Subcutaneous abdominal adipose tissue (tissue), 5 donors: ENCODE measurements around the gene RSRC2.
"Not testable (repeated sequence)": the region's sequence is repeated elsewhere in the genome, so short reads cannot be mapped to it uniquely, and the experiment has no call there.

Experiments used
- H3K27ac ChIP-seq: one replicate; pipeline ENCODE4 v1.7.0; 2013; ENCODE audit warnings: low read depth, mild to moderate bottlenecking, inconsistent platforms, low read length, moderate library complexity
- H3K27me3 ChIP-seq, 5 donors: one replicate each; pipeline ENCODE4 v1.7.0; 2013; ENCODE audit warnings: low read length in 5 of 5, inconsistent platforms in 1 of 5; ENCODE audit not compliant: control insufficient read depth in 5 of 5, insufficient read depth in 4 of 5
- H3K36me3 ChIP-seq, 5 donors: one replicate each; pipeline ENCODE4 v1.7.0; 2013; ENCODE audit warnings: low read length in 5 of 5; ENCODE audit not compliant: control insufficient read depth in 5 of 5, insufficient read depth in 5 of 5
- H3K4me1 ChIP-seq, 5 donors: one replicate each; pipeline ENCODE4 v1.7.0; 2013; ENCODE audit warnings: low read length in 5 of 5, mild to moderate bottlenecking in 3 of 5, moderate library complexity in 1 of 5; ENCODE audit not compliant: control insufficient read depth in 5 of 5, insufficient read depth in 5 of 5
- H3K4me3 ChIP-seq, 5 donors: one replicate each; pipeline ENCODE4 v1.7.0; 2013; ENCODE audit warnings: low read length in 5 of 5, low read depth in 1 of 5
- H3K9ac ChIP-seq, 5 donors: one replicate each; pipeline ENCODE4 v1.7.0; 2013; ENCODE audit warnings: low read length in 5 of 5, mild to moderate bottlenecking in 4 of 5, moderate library complexity in 3 of 5
- H3K9me3 ChIP-seq, 5 donors: one replicate each; pipeline ENCODE4 v1.7.0; 2013; ENCODE audit warnings: low read length in 5 of 5; ENCODE audit not compliant: control insufficient read depth in 5 of 5
- donor health status: healthy.
- donor health status: healthy.
- donor health status: healthy.
- donor health status: healthy.
- donor health status: healthy.

Gene RSRC2

DNA sequence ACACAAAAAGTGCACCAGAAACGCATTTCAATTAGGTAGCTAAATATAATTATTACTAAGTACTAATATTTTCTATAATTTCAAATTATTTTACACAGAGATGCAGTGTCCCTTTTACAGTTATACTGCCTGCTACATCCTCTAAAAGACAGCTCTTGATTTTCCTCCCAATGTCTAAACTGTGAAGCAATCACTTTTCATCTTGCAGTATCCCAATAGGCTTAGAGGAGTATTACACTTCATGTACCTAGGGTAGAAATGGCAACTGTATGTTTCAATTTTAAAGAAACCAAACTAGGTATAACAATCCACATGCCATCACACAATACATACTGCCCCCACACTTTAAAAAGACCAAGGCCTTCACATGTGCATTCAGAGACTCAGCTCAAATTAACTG lies 7.3 kb downstream of the RSRC2 start:
- Histone ChIP-seq H3K27ac (no peak overlapping the region), H3K4me1 (peaks cover 2 to 28% (median 25%) of the 10 kb centered on the region in 5 donors), H3K27me3 (no peaks in the 10 kb centered on the region), H3K4me3 (no peak overlapping the region), H3K9ac (no peak overlapping the region), H3K9me3 (no peaks in the 10 kb centered on the region), H3K36me3 (peaks cover 61 to 80% (median 74%) of the 10 kb centered on the region in 5 donors)

GRCh38 chr12:122518908-122519307 lies 7.8 kb downstream of the RSRC2 start:
- Histone ChIP-seq H3K9me3 (no peaks in the 10 kb centered on the region), H3K9ac (no peak overlapping the region), H3K27me3 (no peaks in the 10 kb centered on the region), H3K4me3 (no peak overlapping the region), H3K27ac (no peak overlapping the region), H3K36me3 (peaks cover 61 to 84% (median 77%) of the 10 kb centered on the region in 5 donors), H3K4me1 (peaks cover 2 to 23% (median 19%) of the 10 kb centered on the region in 5 donors)

- H3K27ac ChIP-seq = no peak overlapping the region
- no peak overlapping the region for H3K4me3 ChIP-seq
- no peaks in the 10 kb centered on the region for H3K9me3 ChIP-seq
- peaks cover 66 to 91% (median 84%) of the 10 kb centered on the region in 5 donors for H3K36me3 ChIP-seq
- no peaks in the 10 kb centered on the region for H3K27me3 ChIP-seq
- peaks cover 0 to 13% (median 9%) of the 10 kb centered on the region in 5 donors for H3K4me1 ChIP-seq
- H3K9ac ChIP-seq = no peak overlapping the region
Measured at GRCh38 chr12:122517877-122518276, 8.9 kb downstream of the RSRC2 start.

DNA sequence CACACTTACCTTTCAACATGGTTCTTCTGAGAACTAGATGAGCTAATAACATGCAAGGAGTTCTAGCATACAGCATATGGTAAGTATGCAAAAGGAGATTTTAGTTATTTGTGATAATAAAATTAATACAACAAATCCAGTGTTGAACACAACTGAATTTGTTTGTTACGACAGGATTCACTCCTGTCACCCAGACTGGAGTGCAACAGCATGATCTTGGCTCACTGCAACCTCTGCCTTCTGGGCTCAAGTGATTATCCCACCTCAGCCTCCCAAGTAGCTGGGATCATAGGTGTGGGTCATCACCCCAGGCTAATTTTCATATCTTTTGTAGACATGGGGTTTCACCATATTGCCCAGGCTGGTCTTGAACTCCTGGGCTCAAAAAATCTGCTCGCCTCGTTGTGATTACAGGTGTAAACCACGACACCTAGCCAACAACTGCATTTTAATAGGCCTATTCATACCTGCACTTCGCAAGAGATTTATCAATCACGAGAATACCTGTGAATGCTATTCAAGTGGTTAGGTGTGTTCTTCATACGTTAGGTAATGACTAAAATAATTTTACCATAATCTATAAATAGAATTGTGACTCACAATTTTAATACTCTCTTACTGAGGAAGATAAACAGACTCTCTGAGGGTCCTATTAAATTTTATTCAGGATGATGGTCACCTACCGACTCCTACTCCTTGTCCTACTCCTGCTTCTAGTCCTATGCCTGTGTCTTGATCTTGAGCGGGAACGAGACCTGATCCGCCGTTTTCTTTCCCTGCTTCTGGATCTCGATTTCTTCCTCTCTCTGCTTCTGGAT lies 10.0 kb downstream of the RSRC2 start:
- H3K27ac ChIP-seq = no peak overlapping the region

DNA sequence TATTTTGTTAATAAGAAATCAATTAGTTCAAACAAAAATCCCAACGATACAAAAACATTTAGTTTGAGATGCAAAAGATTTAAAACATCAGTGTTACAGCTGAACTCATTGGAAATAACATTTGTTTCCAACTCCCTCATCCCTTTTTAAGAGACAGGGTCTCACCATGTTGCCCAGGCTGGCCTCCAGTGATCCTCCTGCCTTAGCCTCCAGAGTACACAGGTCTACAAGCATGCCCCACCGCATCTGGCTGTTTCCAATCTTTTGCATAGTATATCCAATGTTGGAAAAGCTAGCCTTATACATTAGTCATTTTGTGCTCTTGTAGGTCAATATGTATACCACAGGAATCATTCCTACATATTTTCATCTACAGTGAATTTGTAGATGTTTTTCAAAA lies 11.5 kb downstream of the RSRC2 start:
- Histone ChIP-seq H3K9me3 (no peaks in the 10 kb centered on the region), H3K27ac (no peak overlapping the region), H3K36me3 (peaks cover 57 to 96% (median 87%) of the 10 kb centered on the region in 5 donors), H3K4me3 (no peak overlapping the region), H3K4me1 (no peaks in the 10 kb centered on the region), H3K9ac (no peak overlapping the region), H3K27me3 (no peaks in the 10 kb centered on the region)

More for the DNA sequence above, 10.0 kb downstream of the RSRC2 start:
- Histone ChIP-seq H3K9me3 (no peaks in the 10 kb centered on the region), H3K27me3 (no peaks in the 10 kb centered on the region), H3K4me3 (no peak overlapping the region), H3K36me3 (peaks cover 63 to 96% (median 88%) of the 10 kb centered on the region in 5 donors), H3K9ac (no peak overlapping the region), H3K4me1 (peaks cover 0 to 1% (median 0%) of the 10 kb centered on the region in 5 donors)

DNA sequence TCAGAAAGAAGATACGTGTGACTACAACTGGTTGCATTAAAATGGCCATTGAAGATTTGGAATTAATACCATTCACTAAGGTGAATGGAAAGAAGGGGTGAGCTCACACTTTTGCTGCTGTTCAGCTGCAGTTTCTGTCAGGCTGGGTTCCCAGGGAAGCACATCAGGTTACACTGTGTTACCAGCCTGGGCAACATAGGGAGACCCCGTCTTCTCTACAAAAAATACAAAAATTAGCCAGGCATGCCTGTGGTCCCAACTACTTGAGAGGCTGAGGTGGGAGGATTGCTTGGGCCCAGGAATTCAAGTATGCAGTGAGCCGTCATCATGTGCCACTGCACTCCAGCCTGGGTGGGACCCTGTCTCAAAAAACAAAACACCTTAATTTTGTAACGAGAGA lies 13.1 kb downstream of the RSRC2 start:
- no peaks in the 10 kb centered on the region for H3K27me3 ChIP-seq
- H3K4me1 ChIP-seq = no peaks in the 10 kb centered on the region
- H3K27ac ChIP-seq = no peak overlapping the region
- no peaks in the 10 kb centered on the region for H3K9me3 ChIP-seq
- H3K4me3 ChIP-seq = no peak overlapping the region
- peaks cover 45 to 96% (median 88%) of the 10 kb centered on the region in 5 donors for H3K36me3 ChIP-seq
- H3K9ac ChIP-seq = no peak overlapping the region

DNA sequence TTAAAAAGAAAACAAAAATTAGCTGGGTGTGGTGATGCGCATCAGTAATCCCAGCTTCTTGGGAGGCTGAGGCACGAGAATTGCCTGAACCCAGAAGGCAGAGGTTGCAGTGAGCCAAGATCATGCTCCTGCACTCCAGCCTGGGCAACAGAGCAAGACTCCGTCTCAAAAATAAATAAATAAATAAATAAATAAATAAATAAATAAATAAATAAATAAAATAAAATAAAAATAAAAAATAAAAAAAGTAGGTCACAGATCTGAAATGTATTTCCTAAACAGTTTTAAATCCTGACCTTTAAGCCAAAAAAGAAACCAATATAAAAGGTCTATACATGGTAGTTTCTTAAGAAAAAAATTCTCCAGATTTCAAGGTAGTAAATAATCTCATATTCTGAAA lies 13.7 kb downstream of the RSRC2 start:
- H3K27me3 ChIP-seq, H3K4me3 ChIP-seq, H3K27ac ChIP-seq, H3K9ac ChIP-seq, H3K4me1 ChIP-seq, H3K9me3 ChIP-seq: not testable (repeated sequence)
- H3K36me3 ChIP-seq = peaks cover 47 to 96% (median 90%) of the 10 kb centered on the region in 5 donors

- Histone ChIP-seq H3K27ac (no peak overlapping the region), H3K9me3 (no peaks in the 10 kb centered on the region), H3K4me3 (no peak overlapping the region), H3K36me3 (peaks cover 45 to 97% (median 90%) of the 10 kb centered on the region in 5 donors), H3K9ac (no peak overlapping the region), H3K4me1 (no peaks in the 10 kb centered on the region), H3K27me3 (no peaks in the 10 kb centered on the region)
Measured at GRCh38 chr12:122508163-122508562, 18.6 kb downstream of the RSRC2 start.

GRCh38 chr12:122506393-122506938 lies 20.3 kb downstream of the RSRC2 start:
- peaks cover 39 to 84% (median 80%) of the 10 kb centered on the region in 5 donors for H3K36me3 ChIP-seq
- H3K4me1 ChIP-seq = peaks cover 0 to 2% (median under 1%) of the 10 kb centered on the region in 5 donors
- H3K27me3 ChIP-seq = no peaks in the 10 kb centered on the region
- H3K4me3 ChIP-seq = no peak overlapping the region
- no peak overlapping the region for H3K9ac ChIP-seq
- H3K27ac ChIP-seq = no peak overlapping the region
- no peaks in the 10 kb centered on the region for H3K9me3 ChIP-seq

DNA sequence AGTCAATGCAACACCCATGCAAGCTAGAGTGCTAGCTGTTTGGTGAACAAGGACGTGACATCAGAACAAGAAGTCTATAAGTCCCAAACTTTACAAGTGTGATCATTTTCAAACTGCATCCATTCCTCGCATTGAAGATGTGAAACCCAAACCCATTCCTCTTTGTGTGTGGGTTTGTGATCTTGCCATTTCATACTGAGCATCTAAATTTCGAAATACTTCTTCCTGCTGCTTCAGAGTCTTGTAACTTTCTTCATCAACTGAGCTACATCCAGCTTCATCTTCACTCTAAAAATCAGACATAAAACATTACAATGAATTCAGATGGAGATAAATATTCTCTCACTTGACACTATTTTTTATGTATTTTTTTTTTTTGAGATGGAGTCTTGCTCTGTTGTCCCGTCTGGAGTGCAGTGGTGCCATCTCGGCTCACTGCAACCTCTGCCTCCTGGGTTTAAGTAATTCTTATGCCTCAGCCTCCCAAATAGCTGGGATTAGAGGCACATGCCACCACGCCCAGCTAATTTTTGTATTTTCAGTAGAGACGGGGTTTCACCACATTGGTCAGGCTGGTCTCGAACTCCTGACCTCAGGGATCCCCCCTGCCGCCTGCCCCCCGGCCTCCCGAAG lies 21.2 kb downstream of the RSRC2 start:
- no peak overlapping the region for H3K9ac ChIP-seq

More for the DNA sequence above, 21.2 kb downstream of the RSRC2 start:
- Histone ChIP-seq H3K27me3 (no peaks in the 10 kb centered on the region), H3K9me3 (no peaks in the 10 kb centered on the region), H3K36me3 (peaks cover 35 to 74% (median 71%) of the 10 kb centered on the region in 5 donors), H3K27ac (no peak overlapping the region), H3K4me3 (no peak overlapping the region), H3K4me1 (peaks cover 0 to 8% (median 6%) of the 10 kb centered on the region in 5 donors)
